SK-N-DZ (cell line): ENCODE measurements around the gene ABO.
"Not testable (repeated sequence)": the region's sequence is repeated elsewhere in the genome, so short reads cannot be mapped to it uniquely, and the experiment has no call there.

Experiments used
- DNase-seq: peaks from one replicate; pipeline ENCODE4 v3.0.0-alpha.2; 2015; ENCODE audit warnings: low spot score

ABO gene

GRCh38 chr9:133246562-133246961, 28.4 kb downstream of the ABO start:
- DNase-seq: no peak

GRCh38 chr9:133242991-133243390, 32.0 kb downstream of the ABO start:
- DNase-seq: no peak

GRCh38 chr9:133242241-133242640, 32.8 kb downstream of the ABO start:
- DNase-seq: no peak

GRCh38 chr9:133239533-133240090, 35.4 kb downstream of the ABO start:
- DNase-seq: no peak

- no peak for DNase-seq
Measured at GRCh38 chr9:133238851-133239532, 36.0 kb downstream of the ABO start.

GRCh38 chr9:133238272-133238850, 36.6 kb downstream of the ABO start:
- peak; percentile 20 for DNase-seq

- no peak for DNase-seq
Measured at GRCh38 chr9:133237035-133237731, 37.8 kb downstream of the ABO start.

- not testable (repeated sequence) for DNase-seq
Measured at GRCh38 chr9:133236291-133237034, 38.5 kb downstream of the ABO start.

- DNase-seq: no peak
Measured at GRCh38 chr9:133235549-133236222, 39.3 kb downstream of the ABO start.

- DNase-seq: no peak
Measured at GRCh38 chr9:133234577-133235322, 40.3 kb downstream of the ABO start.

GRCh38 chr9:133233681-133234432, 41.1 kb downstream of the ABO start:
- DNase-seq: no peak

GRCh38 chr9:133231934-133232568, 43.0 kb downstream of the ABO start:
- not testable (repeated sequence) for DNase-seq

- not testable (repeated sequence) for DNase-seq
Measured at GRCh38 chr9:133230514-133230913, 44.5 kb downstream of the ABO start.

GRCh38 chr9:133230093-133230492, 44.9 kb downstream of the ABO start:
- no peak for DNase-seq

GRCh38 chr9:133228474-133229193, 46.4 kb downstream of the ABO start:
- DNase-seq: not testable (repeated sequence)

GRCh38 chr9:133227996-133228395, 47.0 kb downstream of the ABO start:
- not testable (repeated sequence) for DNase-seq

- DNase-seq: no peak
Measured at GRCh38 chr9:133227242-133227860, 47.6 kb downstream of the ABO start.
